Measurements from ENCODE around the gene CHRNA1.

DNA sequence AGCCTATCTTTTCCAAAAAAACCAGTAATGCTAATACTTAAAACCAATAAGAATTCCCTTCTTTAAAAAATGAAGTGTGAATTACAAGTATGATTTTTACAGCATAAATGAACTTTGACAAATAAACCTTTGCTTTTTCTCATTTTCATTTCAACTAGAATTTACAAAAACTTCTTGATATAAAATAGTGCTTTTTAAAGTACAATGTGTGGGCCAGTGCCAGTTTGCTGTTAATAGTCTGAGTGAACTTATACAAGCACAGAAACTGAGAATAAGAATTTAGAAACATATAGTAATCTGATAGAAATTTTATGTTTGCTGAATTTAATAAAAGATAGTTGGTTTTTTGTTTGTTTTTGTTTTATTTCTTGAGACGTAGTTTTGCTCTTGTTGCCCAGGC is 43.7 kb upstream of the CHRNA1 start:
- TF ChIP-seq, protein P1, sequence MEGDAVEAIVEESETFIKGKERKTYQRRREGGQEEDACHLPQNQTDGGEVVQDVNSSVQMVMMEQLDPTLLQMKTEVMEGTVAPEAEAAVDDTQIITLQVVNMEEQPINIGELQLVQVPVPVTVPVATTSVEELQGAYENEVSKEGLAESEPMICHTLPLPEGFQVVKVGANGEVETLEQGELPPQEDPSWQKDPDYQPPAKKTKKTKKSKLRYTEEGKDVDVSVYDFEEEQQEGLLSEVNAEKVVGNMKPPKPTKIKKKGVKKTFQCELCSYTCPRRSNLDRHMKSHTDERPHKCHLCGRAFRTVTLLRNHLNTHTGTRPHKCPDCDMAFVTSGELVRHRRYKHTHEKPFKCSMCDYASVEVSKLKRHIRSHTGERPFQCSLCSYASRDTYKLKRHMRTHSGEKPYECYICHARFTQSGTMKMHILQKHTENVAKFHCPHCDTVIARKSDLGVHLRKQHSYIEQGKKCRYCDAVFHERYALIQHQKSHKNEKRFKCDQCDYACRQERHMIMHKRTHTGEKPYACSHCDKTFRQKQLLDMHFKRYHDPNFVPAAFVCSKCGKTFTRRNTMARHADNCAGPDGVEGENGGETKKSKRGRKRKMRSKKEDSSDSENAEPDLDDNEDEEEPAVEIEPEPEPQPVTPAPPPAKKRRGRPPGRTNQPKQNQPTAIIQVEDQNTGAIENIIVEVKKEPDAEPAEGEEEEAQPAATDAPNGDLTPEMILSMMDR (IDR thresholded peaks at IDR 0.05 in 8 of 11, conservative IDR thresholded peaks at IDR 0.05 in 3 of 11): no peak
- no peak for TF ChIP-seq POLR2AphosphoS5 (IDR thresholded peaks at IDR 0.05)

Measured in spleen (tissue), 7 donors.